Activated gamma-delta T cell treated with Interleukin-2 at 50 U/mL for 16 hours (primary cell): Measurements from ENCODE around the gene SPON2.
"Not testable (repeated sequence)": the region's sequence is repeated elsewhere in the genome, so short reads cannot be mapped to it uniquely, and the experiment has no call there.

ENCODE experiments used
- DNase-seq: peaks from one replicate; pipeline ENCODE4 v3.0.0-alpha.2; 2020

The SPON2 gene

DNA sequence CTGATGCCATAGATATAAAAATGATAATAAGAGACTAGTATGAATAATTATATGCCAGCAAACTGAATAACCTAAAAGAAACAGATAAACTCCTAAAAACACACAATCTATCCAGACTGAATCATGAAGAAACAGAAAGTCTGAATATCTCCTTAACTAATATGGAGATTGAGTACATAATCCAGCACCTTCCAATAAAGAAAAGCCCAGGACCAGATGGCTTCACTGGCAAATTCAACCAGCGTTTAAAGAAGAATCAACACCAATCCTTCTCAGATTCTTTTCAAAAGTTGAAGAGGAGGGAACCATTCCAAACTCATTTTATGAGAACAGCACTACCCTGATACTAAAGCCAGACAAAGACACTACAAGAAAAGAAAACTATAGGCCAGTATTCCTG, 32.5 kb downstream of the SPON2 start:
- DNase-seq, result no peak

DNA sequence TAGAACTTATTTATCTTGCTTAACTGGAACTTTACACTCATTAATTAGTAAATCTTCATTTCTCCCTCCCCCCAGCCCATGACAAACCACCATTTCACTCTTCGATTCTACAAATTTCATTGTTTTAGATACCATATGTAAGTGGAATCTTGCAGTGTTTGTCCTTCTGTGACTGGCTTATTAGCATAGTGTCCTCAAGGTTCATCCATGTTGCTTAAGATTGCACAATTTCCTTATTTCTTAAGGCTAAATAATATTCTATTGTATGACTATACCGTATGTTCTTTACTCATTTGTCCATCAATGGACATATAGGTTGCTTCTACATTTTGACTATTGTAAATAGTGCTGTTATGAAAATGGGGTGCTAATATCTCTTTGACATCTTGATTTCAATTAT, 34.5 kb downstream of the SPON2 start:
- DNase-seq, result no peak

DNA sequence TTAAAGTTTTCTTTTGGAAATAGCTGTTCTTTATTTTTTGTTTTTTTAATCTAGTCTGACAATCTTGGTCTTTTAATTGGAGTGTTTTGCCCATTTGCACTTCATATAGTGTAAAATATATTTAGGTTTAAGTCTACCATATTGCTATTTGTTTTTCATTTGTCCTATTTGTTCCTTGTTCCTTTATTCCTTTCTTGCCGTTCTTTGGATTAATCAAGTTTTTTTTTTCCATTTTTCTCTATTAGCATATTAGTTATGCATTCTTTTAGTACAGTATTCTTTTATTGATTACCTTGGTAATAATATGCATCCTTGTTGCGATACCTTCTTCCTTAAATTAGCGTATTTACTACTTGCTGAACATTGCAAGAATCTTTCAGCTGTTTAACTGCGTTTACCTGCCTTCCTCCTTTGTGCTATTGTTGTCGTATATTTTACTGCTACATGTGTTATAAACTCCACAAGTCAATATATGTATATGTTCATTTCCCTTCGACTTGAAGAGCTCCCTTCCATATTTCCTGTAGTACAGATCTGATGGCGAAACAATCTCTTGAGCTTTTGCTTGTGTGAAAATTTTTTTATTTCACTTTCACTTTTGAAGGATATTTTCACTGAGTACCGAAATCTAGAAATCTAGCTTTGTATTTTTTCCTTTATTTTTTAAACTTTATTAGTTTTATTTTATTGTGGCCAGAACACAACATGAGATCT, 35.2 kb downstream of the SPON2 start:
- no peak for DNase-seq

DNA sequence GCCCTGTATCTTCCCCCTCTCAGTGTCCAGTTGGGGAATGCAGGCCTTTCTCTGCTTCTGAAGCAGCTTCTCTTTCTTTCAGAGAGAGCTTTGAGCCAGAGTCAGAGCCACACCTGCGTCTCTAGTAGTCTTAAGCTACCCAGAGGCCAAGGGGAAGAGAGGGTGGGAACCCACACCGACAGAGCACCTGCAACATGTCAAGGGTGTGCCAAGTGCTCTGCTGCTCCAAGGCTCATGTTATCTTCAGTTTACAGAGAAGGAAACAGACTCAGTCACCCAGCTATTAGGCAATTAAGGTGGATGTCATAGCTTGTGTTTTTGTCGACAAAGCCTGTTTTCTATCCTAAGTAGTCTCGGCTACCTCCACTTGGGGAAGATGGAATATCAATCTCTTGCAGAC, 36.3 kb downstream of the SPON2 start:
- DNase-seq, result no peak

DNA sequence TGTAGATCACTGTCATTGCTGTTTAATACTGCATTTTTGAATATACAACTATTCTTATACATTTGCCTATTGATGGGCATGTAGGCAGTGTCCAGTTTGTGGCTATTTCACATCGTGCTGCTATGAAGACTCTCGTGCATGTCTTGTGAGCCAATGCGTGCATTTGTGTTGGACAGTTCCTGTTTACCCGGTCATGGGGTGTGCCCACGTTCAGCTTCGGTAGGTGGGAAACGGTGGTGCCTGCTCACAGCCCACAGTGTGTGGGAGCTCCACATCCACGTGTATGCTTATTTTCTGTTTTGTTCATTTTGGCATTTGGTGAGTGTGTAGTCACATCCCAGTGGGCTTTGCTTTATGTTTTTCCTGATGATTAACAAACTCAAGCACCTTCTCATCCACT, 39.4 kb downstream of the SPON2 start:
- no peak for DNase-seq

DNA sequence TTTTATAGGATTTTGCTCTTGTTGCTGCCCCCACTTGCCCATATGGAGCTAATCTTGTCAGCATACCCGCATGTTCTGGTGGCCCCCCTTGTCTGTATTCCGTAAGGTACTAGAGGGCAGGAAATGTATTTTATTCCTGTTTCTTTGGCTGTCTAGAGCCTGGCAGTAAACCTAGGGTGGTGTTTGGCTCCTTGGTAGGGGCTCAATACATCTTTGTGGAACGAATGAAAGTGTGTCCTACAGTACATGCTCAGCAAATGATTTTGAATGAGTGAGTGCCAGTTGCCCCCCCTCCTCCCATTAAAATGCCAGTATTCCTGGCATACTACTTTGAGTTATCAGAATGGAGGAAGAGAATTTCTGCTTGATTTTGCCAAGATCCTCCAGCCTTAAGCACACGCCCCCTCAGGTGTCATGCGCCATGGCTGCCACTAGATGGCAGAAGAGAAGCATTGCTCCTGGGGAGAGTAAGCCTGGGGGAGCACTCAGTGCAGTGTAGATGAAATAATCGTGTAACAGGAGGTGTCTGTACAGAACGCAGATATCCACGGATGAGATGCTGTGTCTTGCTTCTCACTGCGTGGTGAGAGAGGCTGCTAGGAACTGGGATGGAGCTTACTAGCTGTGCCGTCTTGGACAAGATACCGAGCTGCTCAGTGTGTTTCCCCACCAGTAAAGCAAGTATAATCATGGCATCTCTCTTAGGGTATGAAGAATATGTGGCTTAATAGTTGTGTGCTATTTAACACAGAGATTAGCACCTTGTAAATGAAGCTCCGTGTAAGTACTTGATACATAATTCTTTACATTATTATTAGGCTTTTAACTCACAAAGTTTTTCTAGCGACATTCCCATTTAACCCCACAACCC, 41.8 kb downstream of the SPON2 start:
- DNase-seq, result peak; percentile 76

DNA sequence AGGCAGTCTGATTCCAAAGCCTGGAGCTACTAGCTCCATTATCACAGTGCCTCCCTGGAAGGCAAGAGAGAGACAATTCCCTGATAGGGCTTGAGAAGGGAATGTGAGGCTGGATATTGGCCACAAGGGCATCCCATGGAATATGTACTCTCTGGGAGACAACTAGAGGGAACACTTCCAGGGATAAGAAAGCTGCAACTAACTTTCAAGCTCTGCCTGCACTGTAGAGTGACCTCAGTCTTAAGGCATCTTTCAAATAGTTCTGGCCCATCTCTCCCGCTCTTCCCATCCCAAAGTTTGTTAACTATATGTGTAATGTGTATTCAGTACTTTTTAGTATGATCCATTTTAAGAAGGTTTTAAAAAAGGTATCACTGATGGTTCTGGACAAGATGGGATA, 45.9 kb downstream of the SPON2 start:
- DNase-seq, result no peak

DNA sequence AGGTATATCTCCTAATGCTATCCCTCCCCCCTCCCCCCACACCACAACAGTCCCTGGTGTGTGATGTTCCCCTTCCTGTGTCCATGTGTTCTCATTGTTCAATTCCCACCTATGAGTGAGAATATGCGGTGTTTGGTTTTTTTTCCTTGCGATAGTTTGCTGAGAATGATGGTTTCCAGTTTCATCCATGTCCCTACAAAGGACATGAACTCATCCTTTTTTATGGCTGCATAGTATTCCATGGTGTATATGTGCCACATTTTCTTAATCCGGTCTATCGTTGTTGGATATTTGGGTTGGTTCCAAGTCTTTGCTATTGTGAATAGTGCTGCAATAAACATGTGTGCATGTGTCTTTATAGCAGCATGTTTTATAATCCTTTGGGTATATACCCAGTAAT, 46.9 kb downstream of the SPON2 start:
- DNase-seq, result not testable (repeated sequence)

DNA sequence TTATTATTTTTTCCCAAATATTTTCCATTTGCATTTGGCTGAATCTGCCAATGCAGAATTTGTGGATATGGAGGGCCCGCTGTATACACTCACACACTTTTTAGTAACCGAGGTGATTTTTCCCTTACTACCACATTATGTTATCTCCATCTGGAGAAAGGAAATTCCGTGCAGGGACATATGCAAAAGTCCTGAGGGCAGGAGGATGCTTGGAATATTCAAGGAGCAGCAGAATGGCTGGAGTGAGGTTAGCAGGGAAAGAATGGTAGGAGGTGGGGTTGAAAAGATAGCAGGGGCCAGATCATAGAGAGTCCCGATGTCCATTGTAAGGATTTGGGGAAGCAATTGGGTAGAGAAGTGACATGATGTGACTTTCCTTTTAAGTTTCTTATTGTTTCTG, 47.6 kb downstream of the SPON2 start:
- DNase-seq, result no peak

DNA sequence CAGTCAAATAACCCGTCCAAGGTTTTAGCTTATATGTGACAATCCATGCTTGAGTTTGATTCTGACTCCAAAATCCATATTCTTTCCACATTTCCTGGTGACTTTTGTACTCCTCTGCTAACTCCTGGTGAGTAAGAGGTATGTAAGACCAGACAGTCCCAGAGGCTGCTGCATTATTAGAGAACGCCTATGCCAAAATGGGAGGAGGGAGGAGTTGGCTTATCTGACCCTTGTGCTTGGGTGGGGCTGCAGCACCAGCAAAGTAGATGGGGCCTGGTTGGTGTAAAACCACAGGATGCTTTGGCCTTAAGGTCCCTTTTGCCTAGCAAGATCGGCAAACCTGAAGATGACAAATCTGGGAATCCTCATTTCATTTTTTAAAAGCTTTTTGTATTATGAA, 49.9 kb downstream of the SPON2 start:
- DNase-seq, result no peak
